WTC11 (cell line): ENCODE results near the gene USP17L22. TPM values are rescaled to one million over a fixed set of nuclear protein-coding genes. Genes with fewer than 3 reads are reported as not detected.

Source experiments
- total RNA-seq: library from RNA; stranded (reverse); gene quantifications from 3 replicates; pipeline ENCODE4 v1.2.3, GENCODE V29; 2021

USP17L22 gene
- total RNA-seq, 1 experiment from 2014 or later, result not detected

Other genes with a start within 250 kb of the USP17L22 start
- gene FAM90A26, start 97.2 kb upstream of the USP17L22 start, total RNA-seq, result 0.09 to 0.11 TPM in 2 of 3 replicates, not detected in the other
- not detected in 3 replicates for gene USP17L10, start 57.0 kb upstream of the USP17L22 start, total RNA-seq
- gene USP17L11, start 52.2 kb upstream of the USP17L22 start, total RNA-seq, result not detected in 3 replicates
- not detected in 3 replicates for gene USP17L12, start 47.5 kb upstream of the USP17L22 start, total RNA-seq
- not detected in 3 replicates for gene USP17L13, start 42.7 kb upstream of the USP17L22 start, total RNA-seq
- not detected in 3 replicates for gene USP17L15, start 33.2 kb upstream of the USP17L22 start, total RNA-seq
- gene USP17L17, start 23.7 kb upstream of the USP17L22 start, total RNA-seq, result not detected in 3 replicates
- not detected in 3 replicates for gene USP17L18, start 19.0 kb upstream of the USP17L22 start, total RNA-seq
- not detected in 3 replicates for gene USP17L19, start 14.2 kb upstream of the USP17L22 start, total RNA-seq
- not detected in 3 replicates for gene USP17L20, start 9.5 kb upstream of the USP17L22 start, total RNA-seq
- not detected in 3 replicates for gene USP17L21, start 4.7 kb upstream of the USP17L22 start, total RNA-seq
- gene USP17L24, start 57.5 kb downstream of the USP17L22 start, total RNA-seq, result not detected in 3 replicates
- gene USP17L25, start 62.3 kb downstream of the USP17L22 start, total RNA-seq, result not detected in 3 replicates
- not detected in 3 replicates for gene USP17L26, start 67.0 kb downstream of the USP17L22 start, total RNA-seq
- not detected in 3 replicates for gene USP17L5, start 71.8 kb downstream of the USP17L22 start, total RNA-seq
- gene USP17L27, start 76.5 kb downstream of the USP17L22 start, total RNA-seq, result not detected in 3 replicates
- gene USP17L28, start 81.3 kb downstream of the USP17L22 start, total RNA-seq, result not detected in 3 replicates
- not detected in 3 replicates for gene USP17L29, start 86.0 kb downstream of the USP17L22 start, total RNA-seq
- gene USP17L30, start 95.5 kb downstream of the USP17L22 start, total RNA-seq, result not detected in 3 replicates
- not detected in 3 replicates for gene DEFB131A, start 176.8 kb downstream of the USP17L22 start, total RNA-seq